IPS DF 19.7 (cell line): ENCODE results near the gene CEP170B.
"Not testable (repeated sequence)": the region's sequence is repeated elsewhere in the genome, so short reads cannot be mapped to it uniquely, and the experiment has no call there.

Experiments used
- DNase-seq: peaks from one replicate; pipeline ENCODE4 v3.0.0-alpha.2; 2013; ENCODE audit warnings: low read depth, low spot score

Gene CEP170B

DNA sequence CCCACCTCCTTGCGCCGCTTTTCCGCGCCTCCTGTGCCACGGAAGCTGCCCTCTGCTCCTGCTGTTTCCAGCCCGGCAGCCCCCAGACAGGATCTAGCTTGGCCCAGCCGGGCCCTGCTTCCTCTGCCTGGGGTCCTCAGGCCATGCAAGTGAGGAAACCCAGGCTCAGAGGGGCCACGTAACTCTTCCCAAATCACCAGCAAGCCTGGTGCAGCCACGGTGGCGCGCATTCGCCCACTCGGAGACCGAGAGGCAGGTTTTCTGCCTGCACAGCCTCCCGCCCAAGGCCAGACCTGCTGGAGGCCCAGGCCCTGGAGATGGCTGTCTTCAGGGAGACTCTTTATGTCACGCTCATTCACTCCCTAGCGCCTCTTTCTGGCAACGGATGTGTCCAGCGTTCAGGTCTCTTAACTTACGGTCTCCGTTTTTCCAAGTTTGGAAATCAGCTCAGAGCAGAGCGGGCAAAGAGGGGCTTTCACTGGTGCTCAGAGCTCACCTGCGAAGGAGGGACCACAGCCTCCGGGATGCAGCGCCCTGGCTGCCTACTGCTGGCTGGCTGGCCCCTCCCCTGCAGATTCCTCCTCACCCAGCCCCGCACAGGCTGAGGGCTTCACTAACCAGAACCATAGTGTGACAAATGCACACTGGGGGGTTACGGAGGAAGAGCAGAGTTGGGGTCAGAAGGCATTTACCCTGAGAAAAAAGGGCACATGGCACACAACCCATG lies 20.6 kb upstream of the CEP170B start:
- DNase-seq: no peak

DNA sequence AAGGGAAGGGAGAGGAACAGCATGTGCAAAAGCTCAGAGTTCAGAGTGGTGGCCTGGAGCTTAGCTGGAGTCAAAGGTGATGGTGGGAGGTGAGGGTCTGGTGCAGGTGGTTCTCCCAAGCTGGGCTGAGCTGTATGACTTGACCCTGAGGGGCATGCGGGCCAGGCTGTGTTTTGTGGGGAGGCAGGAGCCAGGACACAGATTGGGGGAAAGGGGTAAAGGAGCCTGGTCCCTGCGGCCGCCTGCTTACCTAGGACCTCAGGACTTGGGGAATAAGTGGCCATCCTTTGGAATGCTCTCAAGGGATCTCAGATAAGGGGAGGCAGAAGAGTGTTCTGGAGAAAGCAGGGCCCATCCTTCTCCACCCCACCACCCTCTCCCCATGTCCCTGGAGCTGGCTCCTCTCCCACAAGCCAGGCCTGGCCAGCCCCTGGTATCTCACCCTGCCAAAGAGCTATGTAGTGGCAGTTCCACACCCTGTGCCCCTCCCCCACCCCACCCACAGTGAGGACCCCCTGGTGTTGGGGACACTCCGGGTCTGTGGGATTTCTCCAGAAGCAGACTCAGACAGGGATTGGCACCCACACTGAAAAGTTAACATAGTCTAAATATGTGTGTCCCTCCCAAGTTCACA lies 19.9 kb upstream of the CEP170B start:
- DNase-seq: no peak

DNA sequence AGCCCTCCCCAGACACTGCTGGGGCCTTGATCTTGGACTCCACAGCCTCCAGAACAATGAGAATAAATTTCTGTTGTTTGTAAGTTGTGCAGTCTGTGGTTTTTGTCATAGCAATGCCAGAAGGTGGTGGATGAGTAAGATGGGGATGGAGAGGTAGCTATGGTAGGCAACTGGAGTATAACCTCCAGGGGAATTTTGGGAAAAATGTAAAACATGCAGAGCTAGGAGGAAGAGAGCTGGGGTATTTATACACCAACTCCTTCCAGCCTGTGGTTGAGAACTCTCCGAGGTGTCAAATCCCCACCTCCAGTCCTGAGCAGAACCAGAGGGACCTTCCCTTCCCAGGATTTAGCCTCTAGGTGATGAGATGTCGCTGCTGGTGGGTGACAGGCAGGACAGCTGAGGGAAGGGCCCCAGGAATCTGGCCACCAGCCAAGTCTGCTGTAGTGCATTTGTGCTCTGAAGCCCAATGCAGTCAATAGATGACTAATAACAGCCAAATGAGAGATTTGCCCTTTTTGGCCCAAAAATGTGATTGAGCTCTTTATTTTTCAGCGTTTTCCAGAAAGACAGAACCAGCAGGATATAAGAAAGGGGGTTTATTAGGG lies 19.1 kb upstream of the CEP170B start:
- no peak for DNase-seq

DNA sequence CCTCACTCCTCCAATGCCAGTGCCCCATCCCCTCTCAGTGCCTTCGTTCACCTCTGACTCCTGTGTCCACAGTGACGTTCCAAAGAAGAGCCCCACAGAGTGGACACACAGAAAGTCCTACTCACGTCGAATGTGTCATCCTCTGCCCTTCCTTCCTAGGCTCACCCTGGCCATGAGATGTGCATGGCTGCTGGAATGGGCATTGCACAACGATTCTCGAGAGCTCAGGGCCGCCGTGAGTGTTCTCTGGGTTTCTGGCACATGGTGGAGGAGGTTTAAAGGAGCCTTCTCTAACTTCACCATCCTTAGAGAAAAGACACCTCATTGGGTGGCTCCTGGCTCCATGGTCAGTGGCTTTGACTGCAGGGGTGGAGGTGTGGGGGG lies 12.8 kb upstream of the CEP170B start:
- no peak for DNase-seq

DNA sequence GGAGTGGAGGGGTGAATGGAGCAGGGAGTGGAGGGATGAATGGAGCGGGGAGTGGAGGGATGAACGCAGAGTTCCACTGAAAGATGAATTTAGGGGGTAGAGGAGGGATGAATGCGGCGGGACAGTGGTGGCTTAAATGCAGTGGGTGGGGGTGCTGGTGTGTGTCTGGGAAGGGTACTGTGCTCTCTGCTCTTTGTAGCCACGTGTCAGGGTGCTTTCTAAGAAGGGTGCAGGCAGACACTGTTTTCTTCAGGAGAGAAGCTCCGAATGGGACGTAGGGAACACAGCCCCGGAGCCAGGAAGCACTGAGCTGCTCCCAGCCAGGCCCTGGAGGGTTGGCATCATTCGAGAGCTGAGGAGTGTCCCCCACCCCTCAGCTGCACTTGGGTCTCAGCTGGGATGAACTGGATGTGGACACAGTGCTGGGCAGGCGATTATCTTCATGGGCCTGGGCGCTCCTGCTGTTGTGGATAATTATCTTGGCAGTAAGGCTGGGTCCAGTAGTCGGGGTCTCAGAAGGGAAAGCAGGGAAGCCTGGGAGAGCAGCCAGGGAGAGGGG lies 9.5 kb upstream of the CEP170B start:
- DNase-seq: no peak

DNA sequence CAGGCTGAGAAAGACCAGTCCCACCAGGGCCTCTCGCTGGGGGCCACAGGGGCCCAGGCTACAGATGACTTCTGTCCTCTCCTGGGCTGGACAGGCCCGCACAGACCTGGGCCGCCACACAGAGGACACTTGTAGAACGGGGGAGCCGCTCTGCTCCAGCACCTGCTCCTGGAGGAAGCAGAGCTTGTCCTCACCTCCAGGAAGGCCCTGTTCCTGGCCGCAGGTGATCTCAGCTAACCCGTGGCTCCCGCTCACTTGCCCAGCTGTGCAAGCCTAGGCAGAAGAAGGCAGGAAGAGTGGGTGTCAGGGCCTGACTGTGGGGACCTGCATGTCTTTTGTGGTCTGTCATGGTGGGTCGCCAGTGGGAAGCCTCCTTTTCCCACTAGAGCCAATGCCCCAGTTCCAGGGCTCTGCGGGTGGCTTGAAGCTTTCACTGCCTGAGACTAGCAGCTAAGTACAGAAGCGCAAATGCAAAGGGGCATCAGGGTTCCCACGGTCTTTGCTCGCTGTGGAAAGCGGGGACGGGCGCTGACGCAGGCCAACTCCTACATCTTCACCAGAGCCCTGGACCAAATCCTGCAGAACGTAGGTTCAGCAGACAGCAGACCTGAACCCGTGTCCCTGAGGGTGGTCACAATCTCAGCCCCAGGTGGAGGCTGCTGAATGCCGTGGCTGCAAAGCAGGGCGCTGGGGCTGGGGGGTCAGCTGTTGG lies 8.8 kb upstream of the CEP170B start:
- no peak for DNase-seq

DNA sequence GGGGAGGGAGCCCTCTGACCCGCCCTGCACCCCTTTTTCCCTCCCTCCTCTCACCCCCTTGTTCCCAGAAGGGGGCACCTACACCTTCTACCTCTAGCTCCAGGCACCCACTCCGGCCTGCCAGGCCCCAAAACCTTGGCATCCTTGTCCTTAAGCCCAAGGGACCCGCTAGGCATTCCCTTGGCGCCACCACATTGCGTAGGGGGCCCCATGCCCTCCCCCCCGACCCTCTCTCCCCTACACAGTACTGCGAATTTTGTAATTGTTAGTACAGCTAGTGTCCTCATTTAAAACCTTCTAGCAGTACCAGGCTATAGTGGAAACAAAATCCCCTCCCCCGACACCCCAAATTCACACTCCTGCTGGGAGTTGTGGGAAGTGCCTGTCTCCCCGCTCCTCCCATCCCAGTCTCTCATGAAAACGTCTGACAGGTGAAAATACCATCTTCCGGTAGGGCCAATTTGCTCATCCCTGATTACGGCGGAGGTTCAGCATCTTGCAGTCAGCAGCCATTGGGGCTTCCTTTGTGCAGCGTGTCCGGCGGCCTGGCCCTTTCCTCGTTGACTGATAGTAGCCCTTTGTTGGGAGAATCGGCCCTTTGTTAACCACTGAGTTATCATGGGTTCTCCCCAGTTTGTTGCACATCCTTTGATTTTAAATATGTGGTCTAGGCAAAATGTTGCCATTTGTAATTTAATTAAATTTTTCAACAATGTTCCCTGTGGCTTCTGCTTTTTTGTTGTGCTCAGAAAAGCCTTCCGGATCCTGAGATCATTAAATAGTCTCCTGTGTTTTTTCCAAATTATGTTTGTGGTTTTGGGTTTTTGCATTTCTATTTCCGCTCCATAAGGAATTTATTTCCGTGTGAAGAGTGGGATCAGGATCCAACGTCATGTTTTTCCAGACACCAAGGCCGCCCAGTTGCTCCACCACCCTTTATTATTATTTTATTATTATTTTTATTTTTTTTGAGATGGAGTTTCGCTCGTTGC lies 7.9 kb upstream of the CEP170B start:
- no peak for DNase-seq

DNA sequence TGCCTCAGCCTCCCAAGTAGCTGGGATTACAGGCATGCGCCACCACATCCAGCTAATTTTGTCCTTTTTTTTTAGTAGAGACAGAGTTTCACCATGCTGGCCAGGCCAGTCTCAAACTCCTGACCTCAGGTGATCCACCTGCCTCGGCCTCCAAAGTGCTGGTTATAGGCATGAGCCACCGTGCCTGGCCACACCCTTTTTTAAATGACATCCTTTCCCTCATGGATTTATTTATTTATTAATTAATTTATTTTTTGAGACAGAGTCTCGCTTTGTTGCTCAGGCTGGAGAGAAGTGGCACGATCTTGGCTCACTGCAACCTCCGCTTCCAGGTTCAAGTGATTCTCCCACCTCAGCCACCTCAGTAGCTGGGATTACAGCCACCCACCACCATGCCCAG lies 7.1 kb upstream of the CEP170B start:
- not testable (repeated sequence) for DNase-seq

DNA sequence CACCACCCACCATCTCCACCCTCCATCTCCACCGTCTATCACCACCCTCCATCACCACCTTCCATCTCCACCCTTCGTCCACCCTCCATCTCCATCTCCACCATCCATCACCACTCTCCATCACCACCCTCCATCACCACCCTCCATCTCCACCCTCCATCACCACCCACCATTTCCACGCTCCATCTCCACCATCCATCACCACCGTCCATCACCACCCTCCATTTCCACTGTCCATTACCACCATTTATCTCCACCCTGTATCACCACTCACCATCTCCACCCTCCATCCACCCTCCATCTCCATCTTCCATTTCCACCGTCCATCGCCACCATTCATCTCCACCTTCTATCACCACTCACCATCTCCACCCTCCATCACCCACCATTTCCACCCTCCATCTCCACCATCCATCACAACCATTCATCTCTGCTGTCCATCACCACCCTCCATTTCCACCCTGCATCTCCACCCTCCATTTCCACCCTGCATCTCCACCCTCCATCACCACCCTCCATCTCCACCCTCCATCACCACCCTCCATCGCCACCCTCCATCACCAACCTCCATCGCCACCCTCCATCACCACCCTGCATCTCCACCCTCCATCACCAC lies 6.1 kb upstream of the CEP170B start:
- no peak for DNase-seq

DNA sequence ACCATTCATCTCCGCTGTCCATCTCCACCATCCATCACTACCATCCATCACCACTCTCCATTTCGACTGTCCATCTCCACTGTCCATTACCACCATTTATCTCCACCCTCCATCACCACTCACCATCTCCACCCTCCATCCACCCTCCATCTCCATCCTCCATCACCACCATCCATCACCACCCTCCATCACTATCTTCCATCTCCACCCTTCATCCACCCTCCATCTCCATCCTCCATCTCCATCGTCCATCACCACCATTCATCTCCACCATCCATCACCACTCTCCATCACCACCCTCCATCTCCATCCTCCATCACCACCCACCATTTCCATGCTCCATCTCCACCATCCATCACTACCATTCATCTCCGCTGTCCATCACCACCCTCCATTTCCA lies 5.2 kb upstream of the CEP170B start:
- no peak for DNase-seq

DNA sequence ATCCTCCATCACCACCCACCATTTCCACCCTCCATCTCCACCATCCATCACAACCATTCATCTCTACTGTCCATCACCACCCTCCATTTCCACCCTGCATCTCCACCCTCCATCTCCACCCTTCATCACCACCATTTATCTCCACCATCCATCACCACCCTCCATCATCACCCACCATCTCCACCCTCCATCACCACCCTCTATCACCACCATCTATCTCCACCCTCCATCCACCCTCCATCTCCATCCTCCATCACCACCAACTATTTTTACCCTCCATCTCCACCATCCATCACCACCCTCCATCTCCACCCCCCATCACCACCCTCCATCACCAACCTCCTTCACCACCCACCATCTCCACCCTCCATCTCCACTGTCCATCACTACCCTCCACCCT lies 4.7 kb upstream of the CEP170B start:
- DNase-seq: no peak

DNA sequence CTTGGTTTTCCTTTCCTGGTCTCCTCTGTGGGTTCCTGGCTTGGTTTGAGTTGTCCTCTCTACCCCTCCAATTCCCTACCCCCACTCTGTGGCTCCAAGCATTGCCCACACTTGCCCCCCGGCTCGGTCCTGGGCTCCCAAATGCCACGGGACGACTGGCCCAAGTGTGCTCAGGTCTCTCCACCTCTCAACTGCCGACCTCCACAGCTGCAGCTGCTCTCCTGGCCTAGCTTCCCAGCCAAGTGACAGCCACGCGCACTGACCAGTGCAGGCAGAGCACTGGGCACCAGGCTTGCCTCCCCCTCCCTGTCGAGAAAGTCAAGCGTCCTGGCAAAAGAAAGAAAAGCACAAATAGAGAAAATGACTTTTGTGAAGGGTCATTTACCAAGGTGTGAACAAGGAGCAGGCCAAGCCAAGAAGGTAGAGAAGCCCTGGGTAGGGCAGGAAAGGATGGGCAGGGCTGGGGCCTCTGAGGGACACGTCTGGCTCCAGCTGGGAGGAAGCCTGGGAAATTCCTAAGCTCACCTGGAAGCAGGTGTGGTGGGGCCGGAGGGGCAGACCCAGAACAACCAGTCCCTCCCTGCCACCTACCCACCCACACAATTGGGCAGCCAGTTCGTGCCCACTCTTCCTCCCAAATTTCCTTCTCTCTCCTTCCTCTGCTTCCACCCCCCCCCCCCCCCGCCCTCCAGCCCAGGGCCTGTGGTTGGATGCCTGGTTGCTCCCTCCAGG lies 1.8 kb upstream of the CEP170B start:
- DNase-seq: no peak

DNA sequence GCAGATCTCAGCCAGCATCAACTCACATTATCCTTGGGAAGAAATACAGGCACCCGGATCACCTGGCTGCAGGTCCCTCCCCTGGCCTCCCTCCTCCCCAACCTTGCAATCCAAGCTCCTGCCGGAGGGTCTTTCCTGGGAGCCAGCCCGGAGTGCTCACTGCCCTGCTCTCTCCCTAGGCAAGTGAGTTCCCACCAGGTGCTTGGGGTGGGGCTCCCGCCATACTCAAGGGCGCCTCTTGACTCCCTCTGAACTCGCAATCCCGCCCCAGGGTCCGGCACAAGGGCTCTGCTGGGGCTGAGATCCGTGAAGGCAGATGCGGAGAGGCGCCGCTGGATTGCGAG lies 1.2 kb upstream of the CEP170B start:
- no peak for DNase-seq

DNA sequence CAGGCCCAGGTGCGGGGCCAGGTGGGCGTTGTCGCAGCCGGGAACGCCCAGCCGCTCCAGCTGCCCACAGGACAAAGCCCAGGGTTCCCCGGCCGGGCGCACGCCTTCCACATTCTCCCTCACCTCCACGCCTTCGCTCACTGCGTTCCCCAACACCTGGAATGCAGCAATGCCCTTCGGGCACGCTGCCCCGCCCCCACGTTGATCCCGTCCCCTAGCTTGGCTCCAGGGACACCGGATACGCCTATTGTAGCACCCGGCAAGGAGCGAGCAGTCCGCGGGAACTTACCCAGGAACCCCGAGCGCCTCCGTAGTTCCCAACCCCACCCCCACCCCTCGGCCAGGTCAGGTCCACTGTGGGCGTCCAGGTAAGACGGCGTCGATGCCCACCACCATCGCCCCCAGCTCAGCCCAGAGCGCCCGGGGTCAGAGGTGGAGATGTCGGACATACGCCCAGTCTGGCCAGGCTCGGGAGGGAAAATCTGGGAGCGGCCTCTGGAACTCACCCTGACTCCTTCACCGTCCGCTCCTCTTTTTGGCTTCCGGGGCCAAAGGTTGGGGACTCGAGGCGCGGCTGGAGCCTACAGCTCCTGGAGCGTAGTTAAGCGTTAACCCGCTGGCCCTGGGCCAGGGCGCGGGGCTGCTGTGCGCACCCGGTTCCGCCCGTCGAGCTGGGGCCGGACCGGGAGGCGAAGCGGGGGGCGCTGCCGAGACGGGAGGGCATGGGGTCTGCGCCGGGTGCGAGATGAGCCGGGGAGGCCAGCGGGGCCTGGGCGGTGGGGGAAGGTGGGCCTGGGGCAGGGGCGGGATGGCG lies 594 bp upstream of the CEP170B start:
- peak; percentile 77 for DNase-seq

DNA sequence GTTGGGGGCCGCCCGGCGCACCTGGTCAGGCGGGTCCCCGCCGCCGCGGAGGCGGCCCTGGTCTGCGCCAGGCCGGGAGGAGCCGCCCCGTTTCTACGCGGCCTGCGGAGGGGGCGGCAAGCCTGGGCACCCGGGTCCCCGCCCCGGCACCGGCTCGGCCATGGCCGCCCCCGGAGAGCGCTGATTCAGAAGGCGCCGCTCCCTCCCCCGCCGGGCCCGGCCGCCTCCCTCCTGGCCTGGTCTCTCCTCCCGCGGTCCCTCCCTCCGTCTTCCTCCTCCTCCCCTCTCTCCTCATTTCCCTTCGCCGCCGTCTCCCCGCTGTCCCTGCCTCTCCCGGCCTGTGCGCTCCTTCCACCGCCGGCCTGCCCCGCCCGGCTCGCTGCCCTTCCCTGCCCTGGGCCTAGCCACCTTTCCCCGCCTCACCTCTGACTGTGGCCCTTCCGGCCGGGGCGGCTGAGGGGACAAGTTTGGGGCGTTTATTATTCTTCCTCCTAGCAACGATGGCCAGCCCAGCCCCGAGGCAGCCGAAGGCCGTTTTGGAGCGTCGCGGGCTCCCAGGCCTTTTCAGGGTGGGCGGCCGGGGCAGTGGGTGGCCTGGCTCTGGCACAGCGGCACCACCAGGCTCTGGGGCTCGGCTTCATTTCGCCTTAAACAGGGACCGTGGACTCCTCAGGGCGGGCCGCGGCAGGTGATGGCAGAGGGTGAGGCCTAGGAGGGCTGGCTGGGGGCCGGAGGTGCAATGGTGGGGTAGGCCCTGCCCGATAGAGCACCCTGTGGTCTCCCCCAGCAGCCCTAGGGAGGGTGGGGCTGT lies 768 bp downstream of the CEP170B start:
- DNase-seq: no peak

DNA sequence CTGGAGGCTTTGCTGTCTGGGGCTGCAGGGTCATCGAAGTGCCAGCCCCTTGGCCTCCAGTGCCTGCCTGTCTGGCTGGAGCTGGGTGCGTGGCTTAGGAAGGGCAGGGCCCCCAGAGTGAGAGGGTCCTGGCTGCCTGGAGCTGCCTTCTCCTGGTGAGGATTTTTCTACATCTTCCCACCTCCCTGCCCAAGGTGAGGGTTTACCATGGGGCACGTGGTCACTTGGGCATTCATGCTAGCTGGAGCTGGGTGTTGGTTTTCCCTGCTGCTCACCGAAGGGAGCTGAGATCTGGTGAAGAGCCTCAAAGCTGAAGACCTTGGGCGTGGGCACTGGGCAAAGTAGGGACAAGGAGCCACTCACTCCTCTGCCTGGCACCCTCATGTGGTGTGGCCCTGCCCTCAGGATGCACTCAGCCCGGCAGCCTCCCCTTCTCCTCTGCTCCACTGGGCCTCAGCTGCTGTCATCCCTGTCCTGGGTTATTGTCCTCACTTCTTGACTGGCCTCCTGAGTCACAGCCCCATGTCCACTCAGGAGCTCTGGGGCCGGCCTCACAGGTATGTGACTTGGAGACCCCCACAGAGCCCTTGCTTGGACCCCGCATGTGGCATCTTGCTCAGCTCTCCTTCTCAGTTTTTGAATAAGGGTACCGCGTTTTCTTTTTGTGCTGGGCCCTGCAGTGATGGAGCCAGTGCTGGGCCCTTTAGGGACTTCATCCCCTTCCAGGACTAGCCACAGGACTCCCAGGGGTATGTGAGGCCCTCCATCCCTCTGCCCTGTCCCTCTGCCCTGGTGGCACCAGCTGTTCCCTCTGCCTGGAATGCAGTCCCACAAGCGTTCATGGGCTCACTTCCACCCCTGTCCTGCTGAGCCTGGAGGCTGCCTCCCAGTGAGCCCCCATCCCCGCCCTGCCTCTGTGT lies 1.6 kb downstream of the CEP170B start:
- no peak for DNase-seq

DNA sequence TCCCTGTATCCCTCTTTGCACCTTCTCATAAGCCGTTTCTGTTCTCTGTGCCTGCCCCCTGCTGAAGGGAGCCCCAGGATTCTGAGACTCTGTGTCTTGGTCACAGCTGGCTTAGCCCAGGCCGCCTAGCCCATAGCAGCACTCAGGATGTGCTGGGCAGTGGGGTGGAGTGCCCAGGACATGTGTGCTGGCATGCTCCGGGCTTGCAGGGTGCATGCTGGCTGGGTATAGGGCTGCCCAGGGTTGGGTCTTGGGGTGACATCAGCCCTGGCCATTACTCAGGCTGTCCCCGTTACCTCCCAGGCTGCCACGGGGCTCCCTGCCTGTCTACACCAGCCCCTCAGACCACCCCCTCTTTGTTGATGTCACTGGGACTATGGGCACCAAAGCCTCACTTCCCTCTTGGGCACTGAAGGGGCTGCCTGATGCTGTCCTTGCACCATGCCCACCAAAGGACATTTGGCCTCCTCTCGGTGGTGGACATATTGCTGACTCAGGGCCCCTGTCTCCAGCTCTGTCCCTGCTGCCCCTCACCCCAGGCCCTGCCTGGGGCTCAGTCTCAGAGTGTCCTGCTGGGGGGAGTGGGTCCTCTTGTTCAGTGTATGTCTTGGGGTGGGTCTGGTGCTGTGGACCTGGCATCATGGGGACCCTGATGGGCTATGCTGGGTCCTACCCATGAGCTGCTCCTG lies 2.4 kb downstream of the CEP170B start:
- no peak for DNase-seq
